K562 (cell line): ENCODE measurements around the gene CYFIP2. TPM values are rescaled to one million over a fixed set of nuclear protein-coding genes. Genes with fewer than 3 reads are reported as not detected.

Experiments
- CBX1 ChIP-seq: sonication (generic); IDR thresholded peaks from 2 replicates; pipeline ENCODE4 v1.6.1; 2016; ENCODE audit warnings: antibody characterized with exemption, low read depth, mild to moderate bottlenecking
- EP400 ChIP-seq: fragments of 450-650 bp; IDR thresholded peaks from 2 replicates; pipeline ENCODE4 v1.6.1; 2017; ENCODE audit warnings: antibody characterized with exemption, mild to moderate bottlenecking, moderate library complexity
- FIP1L1 ChIP-seq: fragments of 200-400 bp; formaldehyde crosslinking; IDR thresholded peaks from 2 replicates; pipeline ENCODE4 v1.6.1; 2018; ENCODE audit warnings: mild to moderate bottlenecking, low read depth, low read length; ENCODE audit not compliant: poor library complexity, severe bottlenecking
- FOS ChIP-seq: IDR thresholded peaks from 3 replicates; pipeline ENCODE4 v1.6.1; 2011; ENCODE audit not compliant: insufficient read length; ENCODE audit errors: extremely low read depth
- FOXJ3 ChIP-seq: sonication (generic); formaldehyde crosslinking; IDR thresholded peaks from 2 replicates; pipeline ENCODE4 v1.4.0; 2020; ENCODE audit warnings: mild to moderate bottlenecking, missing genetic modification reagents
- HLTF ChIP-seq: fragments of 450-650 bp; IDR thresholded peaks from 2 replicates; pipeline ENCODE4 v1.6.1; 2016
- KLF13 ChIP-seq: fragments of 450-650 bp; IDR thresholded peaks from 2 replicates; pipeline ENCODE4 v1.6.1; 2016; ENCODE audit warnings: missing genetic modification characterization, low read depth, mild to moderate bottlenecking, missing compliant biosample characterization, moderate library complexity, borderline replicate concordance
- NCOR1 ChIP-seq: fragments of 450-650 bp; IDR thresholded peaks from 2 replicates; pipeline ENCODE4 v1.6.1; 2016; ENCODE audit warnings: mild to moderate bottlenecking, moderate library complexity
- NEUROD1 ChIP-seq: fragments of 150-350 bp; IDR thresholded peaks from 2 replicates; pipeline ENCODE4 v1.6.1; 2014; ENCODE audit warnings: borderline replicate concordance, low read length, low read depth; ENCODE audit not compliant: partially characterized antibody
- NFE2 ChIP-seq: IDR thresholded peaks from 2 replicates; pipeline ENCODE4 v1.6.1; 2014; ENCODE audit warnings: antibody characterized with exemption, low read depth
- OTX1 ChIP-seq: fragments of 450-650 bp; formaldehyde crosslinking; IDR thresholded peaks from 2 replicates; pipeline ENCODE4 v1.4.0; 2022; ENCODE audit warnings: mild to moderate bottlenecking
- SAFB ChIP-seq: fragments of 200-400 bp; formaldehyde crosslinking; IDR thresholded peaks from 2 replicates; pipeline ENCODE4 v1.6.1; 2017; ENCODE audit warnings: low read depth, low read length, borderline replicate concordance
- SMARCC2 ChIP-seq: fragments of 450-650 bp; IDR thresholded peaks from 2 replicates; pipeline ENCODE4 v1.6.1; 2017; ENCODE audit warnings: antibody characterized with exemption, moderate library complexity, mild to moderate bottlenecking, low read depth
- SNIP1 ChIP-seq: fragments of 450-650 bp; IDR thresholded peaks from 2 replicates; pipeline ENCODE4 v1.7.1; 2017; ENCODE audit warnings: low read depth, mild to moderate bottlenecking
- SOX6 ChIP-seq: fragments of 450-650 bp; IDR thresholded peaks from 2 replicates; pipeline ENCODE4 v1.6.1; 2014; ENCODE audit warnings: mild to moderate bottlenecking
- TSC22D4 ChIP-seq: fragments of 450-650 bp; IDR thresholded peaks from 2 replicates; pipeline ENCODE4 v1.6.1; 2016; ENCODE audit warnings: missing genetic modification characterization, missing biosample characterization, control low read depth
- XRCC5 ChIP-seq: fragments of 200-400 bp; formaldehyde crosslinking; IDR thresholded peaks from 2 replicates; pipeline ENCODE4 v1.6.1; 2017; ENCODE audit warnings: low read depth, mild to moderate bottlenecking, low read length
- ZBTB7A ChIP-seq: IDR thresholded peaks from 2 replicates; pipeline ENCODE4 v1.6.1; 2011; ENCODE audit warnings: low read depth, mild to moderate bottlenecking, low read length, moderate library complexity, borderline replicate concordance; ENCODE audit not compliant: control insufficient read depth
- ZFP1 ChIP-seq: fragments of 450-650 bp; formaldehyde crosslinking; IDR thresholded peaks from 2 replicates; pipeline ENCODE4 v1.4.0; 2020; ENCODE audit warnings: mild to moderate bottlenecking, mixed read lengths
- ZNF124 ChIP-seq: sonication (generic); formaldehyde crosslinking; IDR thresholded peaks from 2 replicates; pipeline ENCODE4 v1.8.1; 2022; ENCODE audit warnings: missing genetic modification reagents
- ZNF197 ChIP-seq: fragments of 200-800 bp; sonication (Bioruptor generic); IDR thresholded peaks from 2 replicates; pipeline ENCODE4 v1.6.1; 2016; ENCODE audit warnings: low read depth, missing genetic modification characterization, missing compliant biosample characterization
- ZNF212 ChIP-seq: fragments of 450-650 bp; formaldehyde crosslinking; IDR thresholded peaks from 2 replicates; pipeline ENCODE4 v1.4.0; 2020; ENCODE audit warnings: mild to moderate bottlenecking
- ZNF431 ChIP-seq: sonication (generic); formaldehyde crosslinking; IDR thresholded peaks from 2 replicates; pipeline ENCODE4 v1.8.0; 2022; ENCODE audit warnings: mild to moderate bottlenecking, missing genetic modification reagents
- polyA plus RNA-seq, 8 experiments: library from polyadenylated mRNA; depleted of rRNA in 4 of 8; stranded (reverse) in 5 of 8; unstranded in 3 of 8; fragments of >200 nt; fragmentation: Nextera tagmentation in 2 of 8; fragmentation: Illumina TruSeq in 1 of 8; extraction: Ambion mirVana in 2 of 8; extraction: Trizol in 1 of 8; gene quantifications; 2 replicates each; pipeline versions ENCODE4 v1.2.1 to v1.2.3, GENCODE V29; 2011 to 2014; ENCODE audit warnings: inconsistent platforms in 1 of 8, missing spikeins in 1 of 8
- total RNA-seq, 7 experiments: library from RNA; depleted of rRNA in 6 of 7; stranded (reverse); fragments of >200 nt in 6 of 7; fragmentation: Illumina TruSeq in 2 of 7; extraction: Trizol in 2 of 7; gene quantifications; 2 replicates each; pipeline versions ENCODE4 v1.2.1 to v1.2.3, GENCODE V29; 2011 to 2021; ENCODE audit warnings: low replicate concordance in 1 of 7
- TF ChIP-seq, protein P1 (sequence below): fragments of 450-650 bp; formaldehyde crosslinking; IDR thresholded peaks from 2 replicates; pipeline ENCODE4 v1.4.0; 2022; ENCODE audit warnings: missing genetic modification characterization
- TF ChIP-seq, protein P2 (sequence below): IDR thresholded peaks from 2 replicates; pipeline ENCODE4 v1.6.1; 2014; ENCODE audit warnings: antibody characterized with exemption
- TF ChIP-seq, protein P3 (sequence below): sonication (generic); formaldehyde crosslinking; IDR thresholded peaks from 2 replicates; pipeline ENCODE4 v1.8.0; 2022; ENCODE audit warnings: missing genetic modification reagents, mild to moderate bottlenecking, moderate library complexity, borderline replicate concordance
- TF ChIP-seq, protein P4 (sequence below): sonication (generic); formaldehyde crosslinking; IDR thresholded peaks from 2 replicates; pipeline ENCODE4 v1.5.0; 2020; ENCODE audit warnings: missing genetic modification reagents

Gene CYFIP2
- total and polyA plus RNA-seq, 9 of the 15 experiments (the other 6 are each of a cell fraction or from before 2014, with no cell fraction given), result 0.76 to 2.9 (median 1.4) TPM; not detected in 1

DNA sequence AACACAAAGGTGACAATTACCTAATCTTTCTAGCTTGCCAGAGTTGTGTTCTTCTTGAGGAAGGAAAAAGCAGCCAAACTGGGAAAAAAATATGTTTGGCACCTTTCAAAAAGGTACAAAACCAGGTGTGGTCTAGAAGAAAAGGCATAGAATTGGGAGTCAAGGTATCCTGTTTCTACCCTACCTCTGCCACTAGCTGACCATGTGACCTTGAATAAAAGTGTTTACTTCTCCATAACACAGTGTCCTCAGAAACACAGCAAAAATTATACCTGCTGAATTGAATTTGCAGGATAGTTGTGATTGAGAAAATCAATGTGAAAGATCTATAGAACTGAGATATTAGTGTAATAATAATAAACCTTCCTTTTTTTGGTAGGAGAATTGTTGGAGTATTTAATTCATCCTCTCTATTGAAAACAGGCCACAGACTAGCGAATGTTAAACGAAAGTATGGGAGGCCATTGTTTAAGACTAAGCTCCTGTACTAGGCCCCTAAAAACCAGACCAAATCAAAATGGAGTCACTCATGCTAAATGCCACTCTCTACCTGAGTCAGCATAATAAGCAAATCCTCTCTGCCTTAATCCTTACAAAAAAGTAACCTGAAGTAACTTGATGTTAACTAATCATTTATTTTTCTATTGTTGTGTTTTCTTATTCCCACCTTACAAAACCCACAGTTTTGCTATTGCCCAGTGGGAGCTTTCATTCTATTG is 12.6 kb downstream of the CYFIP2 start (continued):
- TF ChIP-seq, protein P1, sequence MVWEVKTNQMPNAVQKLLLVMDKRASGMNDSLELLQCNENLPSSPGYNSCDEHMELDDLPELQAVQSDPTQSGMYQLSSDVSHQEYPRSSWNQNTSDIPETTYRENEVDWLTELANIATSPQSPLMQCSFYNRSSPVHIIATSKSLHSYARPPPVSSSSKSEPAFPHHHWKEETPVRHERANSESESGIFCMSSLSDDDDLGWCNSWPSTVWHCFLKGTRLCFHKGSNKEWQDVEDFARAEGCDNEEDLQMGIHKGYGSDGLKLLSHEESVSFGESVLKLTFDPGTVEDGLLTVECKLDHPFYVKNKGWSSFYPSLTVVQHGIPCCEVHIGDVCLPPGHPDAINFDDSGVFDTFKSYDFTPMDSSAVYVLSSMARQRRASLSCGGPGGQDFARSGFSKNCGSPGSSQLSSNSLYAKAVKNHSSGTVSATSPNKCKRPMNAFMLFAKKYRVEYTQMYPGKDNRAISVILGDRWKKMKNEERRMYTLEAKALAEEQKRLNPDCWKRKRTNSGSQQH, result peak; percentile 66; the same call in 1 of the 2 replicates
- TF ChIP-seq NEUROD1 (no peak), SMARCC2 (no peak), XRCC5 (no peak), CBX1 (no peak), ZFP1 (CRISPR knock-in tag) (peak; percentile 91), FOXJ3 (CRISPR knock-in tag) (no peak), ZNF197 (CRISPR knock-in tag) (peak; percentile 91), FOS (no peak), EP400 (no peak), TSC22D4 (tag) (no peak), ZNF212 (CRISPR knock-in tag) (peak; percentile 90), HLTF (no peak), NCOR1 (no peak), ZNF124 (CRISPR knock-in tag) (no peak), KLF13 (no peak), SAFB (no peak), ZNF431 (no peak), SOX6 (no peak), ZBTB7A (no peak), OTX1 (CRISPR knock-in tag) (peak; percentile 53; the same call in 1 of the 2 replicates), FIP1L1 (no peak), SNIP1 (no peak), NFE2 (no peak)
- TF ChIP-seq, protein P2, sequence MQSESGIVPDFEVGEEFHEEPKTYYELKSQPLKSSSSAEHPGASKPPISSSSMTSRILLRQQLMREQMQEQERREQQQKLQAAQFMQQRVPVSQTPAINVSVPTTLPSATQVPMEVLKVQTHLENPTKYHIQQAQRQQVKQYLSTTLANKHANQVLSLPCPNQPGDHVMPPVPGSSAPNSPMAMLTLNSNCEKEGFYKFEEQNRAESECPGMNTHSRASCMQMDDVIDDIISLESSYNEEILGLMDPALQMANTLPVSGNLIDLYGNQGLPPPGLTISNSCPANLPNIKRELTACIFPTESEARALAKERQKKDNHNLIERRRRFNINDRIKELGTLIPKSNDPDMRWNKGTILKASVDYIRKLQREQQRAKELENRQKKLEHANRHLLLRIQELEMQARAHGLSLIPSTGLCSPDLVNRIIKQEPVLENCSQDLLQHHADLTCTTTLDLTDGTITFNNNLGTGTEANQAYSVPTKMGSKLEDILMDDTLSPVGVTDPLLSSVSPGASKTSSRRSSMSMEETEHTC, result no peak
- TF ChIP-seq, protein P3, sequence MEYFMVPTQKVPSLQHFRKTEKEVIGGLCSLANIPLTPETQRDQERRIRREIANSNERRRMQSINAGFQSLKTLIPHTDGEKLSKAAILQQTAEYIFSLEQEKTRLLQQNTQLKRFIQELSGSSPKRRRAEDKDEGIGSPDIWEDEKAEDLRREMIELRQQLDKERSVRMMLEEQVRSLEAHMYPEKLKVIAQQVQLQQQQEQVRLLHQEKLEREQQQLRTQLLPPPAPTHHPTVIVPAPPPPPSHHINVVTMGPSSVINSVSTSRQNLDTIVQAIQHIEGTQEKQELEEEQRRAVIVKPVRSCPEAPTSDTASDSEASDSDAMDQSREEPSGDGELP (CRISPR knock-in tag), result no peak
- TF ChIP-seq, protein P4, sequence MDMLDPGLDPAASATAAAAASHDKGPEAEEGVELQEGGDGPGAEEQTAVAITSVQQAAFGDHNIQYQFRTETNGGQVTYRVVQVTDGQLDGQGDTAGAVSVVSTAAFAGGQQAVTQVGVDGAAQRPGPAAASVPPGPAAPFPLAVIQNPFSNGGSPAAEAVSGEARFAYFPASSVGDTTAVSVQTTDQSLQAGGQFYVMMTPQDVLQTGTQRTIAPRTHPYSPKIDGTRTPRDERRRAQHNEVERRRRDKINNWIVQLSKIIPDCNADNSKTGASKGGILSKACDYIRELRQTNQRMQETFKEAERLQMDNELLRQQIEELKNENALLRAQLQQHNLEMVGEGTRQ, result no peak
